Subcutaneous adipose tissue (tissue), 4 donors: ENCODE measurements around the gene CRISPLD2. TPM values are rescaled to one million over a fixed set of nuclear protein-coding genes. Genes with fewer than 3 reads are reported as not detected.

Experiments
- CTCF ChIP-seq: fragments of 450-650 bp; IDR thresholded peaks from one replicate; pipeline ENCODE4 v1.5.1; 2016; ENCODE audit warnings: low read depth, mild to moderate bottlenecking, control low read depth, antibody characterized with exemption, moderate library complexity
- total RNA-seq, 4 donors: library from RNA; depleted of rRNA; stranded (reverse); fragments of >200 nt; gene quantifications; one replicate each; pipeline ENCODE4 v1.1.0, GENCODE V29; 2016

CRISPLD2 gene
- total RNA-seq, 4 donors from 2014 or later, result 66.0 to 160 (median 116) TPM

GRCh38 chr16:84842516-84843148 is 22.8 kb downstream of the CRISPLD2 start:
- TF ChIP-seq CTCF, result no peak

GRCh38 chr16:84843149-84844048 is 23.6 kb downstream of the CRISPLD2 start:
- TF ChIP-seq CTCF, result no peak

GRCh38 chr16:84844049-84844350 is 24.2 kb downstream of the CRISPLD2 start:
- TF ChIP-seq CTCF, result no peak

GRCh38 chr16:84844559-84845495 is 25.0 kb downstream of the CRISPLD2 start:
- no peak for TF ChIP-seq CTCF

- no peak for TF ChIP-seq CTCF
Measured at GRCh38 chr16:84845496-84846002, 25.8 kb downstream of the CRISPLD2 start.

GRCh38 chr16:84847564-84848355 is 28.0 kb downstream of the CRISPLD2 start:
- no peak for TF ChIP-seq CTCF
